Progenitor cell of endocrine pancreas (in vitro differentiated cells): ENCODE data around the gene BRPF3. TPM values are rescaled to one million over a fixed set of nuclear protein-coding genes. Genes with fewer than 3 reads are reported as not detected.

ENCODE experiments used
- DNase-seq: peaks from one replicate; pipeline ENCODE4 v3.0.0; 2021; ENCODE audit warnings: low spot score; ENCODE audit not compliant: unreplicated experiment
- H3K27ac Mint-ChIP-seq: 2 replicates; pipeline ENCODE4 v1.8.0; 2021; ENCODE audit warnings: mild to moderate bottlenecking, moderate library complexity, mixed read lengths
- H3K27me3 Mint-ChIP-seq: 2 replicates; pipeline ENCODE4 v1.8.0; 2021; ENCODE audit warnings: mixed read lengths
- H3K36me3 Mint-ChIP-seq: 2 replicates; pipeline ENCODE4 v1.8.0; 2022; ENCODE audit warnings: mixed read lengths; ENCODE audit not compliant: insufficient read depth
- H3K4me1 Mint-ChIP-seq: 2 replicates; pipeline ENCODE4 v1.8.0; 2021; ENCODE audit warnings: low read depth, mixed read lengths
- H3K4me3 Mint-ChIP-seq: 2 replicates; pipeline ENCODE4 v1.8.0; 2021; ENCODE audit warnings: low read depth, mild to moderate bottlenecking, moderate library complexity, mixed read lengths
- H3K9me3 Mint-ChIP-seq: 2 replicates; pipeline ENCODE4 v1.8.0; 2021; ENCODE audit warnings: low read depth, mixed read lengths
- total RNA-seq: library from RNA; stranded (reverse); gene quantifications from 2 replicates; pipeline ENCODE4 v1.2.1, GENCODE V29; 2021
- TF ChIP-seq, protein P1 (sequence below): fragments of 200-600 bp; sonication (generic); IDR thresholded peaks from one replicate; pipeline ENCODE4 v1.5.0; 2021; ENCODE audit warnings: antibody characterized with exemption, mild to moderate bottlenecking; ENCODE audit not compliant: unreplicated experiment

BRPF3 gene
- total RNA-seq, 1 donor from 2014 or later, result 73.1 TPM

DNA sequence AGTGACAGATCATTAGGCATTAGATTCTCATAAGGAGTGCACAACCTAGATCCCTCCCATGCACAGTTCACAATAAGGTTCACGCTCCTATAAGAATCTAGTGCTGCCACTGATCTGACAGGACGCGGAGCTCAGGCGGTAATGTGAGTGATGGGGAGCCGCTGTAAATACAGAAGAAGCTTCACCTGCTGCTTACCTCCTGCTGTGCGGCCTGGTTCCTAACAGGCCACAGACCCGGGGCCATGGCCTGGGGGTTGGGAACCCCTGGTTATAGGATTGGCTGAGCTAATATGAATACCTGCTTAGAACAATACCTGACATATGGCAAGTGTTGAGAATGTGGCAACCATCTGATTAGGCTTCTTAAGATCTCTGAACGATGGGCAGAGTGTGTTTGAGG is 75.7 kb downstream of the BRPF3 start:
- Mint-ChIP-seq H3K4me1 (peaks cover 9% of the 10 kb centered on the region), H3K4me3 (no peak overlapping the region), H3K36me3 (no peaks in the 10 kb centered on the region), H3K27ac (no peak overlapping the region), H3K27me3 (peaks cover 44% of the 10 kb centered on the region), H3K9me3 (no peaks in the 10 kb centered on the region)
- DNase-seq, result no peak
- TF ChIP-seq, protein P1, sequence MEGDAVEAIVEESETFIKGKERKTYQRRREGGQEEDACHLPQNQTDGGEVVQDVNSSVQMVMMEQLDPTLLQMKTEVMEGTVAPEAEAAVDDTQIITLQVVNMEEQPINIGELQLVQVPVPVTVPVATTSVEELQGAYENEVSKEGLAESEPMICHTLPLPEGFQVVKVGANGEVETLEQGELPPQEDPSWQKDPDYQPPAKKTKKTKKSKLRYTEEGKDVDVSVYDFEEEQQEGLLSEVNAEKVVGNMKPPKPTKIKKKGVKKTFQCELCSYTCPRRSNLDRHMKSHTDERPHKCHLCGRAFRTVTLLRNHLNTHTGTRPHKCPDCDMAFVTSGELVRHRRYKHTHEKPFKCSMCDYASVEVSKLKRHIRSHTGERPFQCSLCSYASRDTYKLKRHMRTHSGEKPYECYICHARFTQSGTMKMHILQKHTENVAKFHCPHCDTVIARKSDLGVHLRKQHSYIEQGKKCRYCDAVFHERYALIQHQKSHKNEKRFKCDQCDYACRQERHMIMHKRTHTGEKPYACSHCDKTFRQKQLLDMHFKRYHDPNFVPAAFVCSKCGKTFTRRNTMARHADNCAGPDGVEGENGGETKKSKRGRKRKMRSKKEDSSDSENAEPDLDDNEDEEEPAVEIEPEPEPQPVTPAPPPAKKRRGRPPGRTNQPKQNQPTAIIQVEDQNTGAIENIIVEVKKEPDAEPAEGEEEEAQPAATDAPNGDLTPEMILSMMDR, result no peak

DNA sequence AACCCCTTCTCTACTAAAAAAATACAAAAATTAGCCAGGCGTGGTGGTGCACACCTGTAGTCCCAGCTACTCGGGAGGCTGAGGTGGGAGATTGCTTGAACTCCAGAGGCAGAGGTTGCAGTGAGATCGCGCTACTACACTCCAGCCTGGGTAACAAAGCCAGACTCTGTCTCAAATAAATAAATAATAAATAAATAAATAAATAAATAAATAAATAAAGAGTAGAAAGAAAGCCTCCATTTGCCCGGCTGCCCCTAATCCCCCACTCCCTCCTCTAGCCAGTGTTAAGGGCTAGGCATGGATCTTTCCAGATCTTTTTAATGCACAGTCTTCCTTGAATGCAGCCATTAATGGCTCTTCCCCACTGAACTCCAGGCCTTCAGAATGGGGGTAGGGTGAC is 76.5 kb downstream of the BRPF3 start:
- H3K9me3 Mint-ChIP-seq, result no peaks in the 10 kb centered on the region
- H3K4me1 Mint-ChIP-seq, result peaks cover 9% of the 10 kb centered on the region
- no peak overlapping the region for H3K4me3 Mint-ChIP-seq
- TF ChIP-seq, protein P1, result no peak
- peaks cover 45% of the 10 kb centered on the region for H3K27me3 Mint-ChIP-seq
- no peak overlapping the region for H3K27ac Mint-ChIP-seq
- DNase-seq, result no peak
- H3K36me3 Mint-ChIP-seq, result no peaks in the 10 kb centered on the region

DNA sequence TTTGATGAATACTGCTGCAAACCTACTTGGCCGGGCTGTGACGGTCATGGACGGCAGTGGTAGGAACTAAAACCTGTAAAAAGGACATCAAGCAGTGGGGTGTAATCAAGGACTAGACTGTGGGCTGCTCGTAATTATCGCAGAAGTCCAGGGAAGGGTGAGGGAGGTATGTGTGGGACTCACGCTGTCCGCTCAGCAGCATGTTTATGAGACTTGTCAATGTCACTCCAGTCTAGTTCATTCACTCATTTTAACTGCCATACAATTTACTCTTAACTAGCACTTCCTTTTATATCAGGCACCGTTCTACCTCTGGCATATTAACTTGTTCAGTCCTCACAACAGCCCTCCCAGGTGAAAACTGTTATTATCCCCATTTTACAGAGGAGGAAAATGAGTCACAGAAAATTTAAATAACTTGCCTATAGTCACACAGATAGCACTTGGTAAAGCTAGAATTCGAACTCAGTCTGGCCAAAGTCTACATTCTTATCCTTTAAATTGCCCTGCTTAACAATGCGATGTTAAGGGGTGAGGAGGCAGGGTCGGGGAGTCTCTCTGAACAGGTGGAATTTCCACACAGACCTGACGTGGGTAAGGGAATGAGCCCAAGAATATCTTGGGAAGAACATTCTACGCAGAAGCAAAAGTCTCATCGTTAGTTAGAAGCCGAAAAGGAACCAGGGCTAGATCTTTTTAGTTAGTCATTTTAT is 77.4 kb downstream of the BRPF3 start:
- no peak overlapping the region for H3K27ac Mint-ChIP-seq
- H3K4me3 Mint-ChIP-seq, result no peak overlapping the region
- peaks cover 50% of the 10 kb centered on the region for H3K27me3 Mint-ChIP-seq
- TF ChIP-seq, protein P1, result no peak
- no peaks in the 10 kb centered on the region for H3K9me3 Mint-ChIP-seq
- no peaks in the 10 kb centered on the region for H3K36me3 Mint-ChIP-seq
- no peak for DNase-seq
- peaks cover 5% of the 10 kb centered on the region for H3K4me1 Mint-ChIP-seq

DNA sequence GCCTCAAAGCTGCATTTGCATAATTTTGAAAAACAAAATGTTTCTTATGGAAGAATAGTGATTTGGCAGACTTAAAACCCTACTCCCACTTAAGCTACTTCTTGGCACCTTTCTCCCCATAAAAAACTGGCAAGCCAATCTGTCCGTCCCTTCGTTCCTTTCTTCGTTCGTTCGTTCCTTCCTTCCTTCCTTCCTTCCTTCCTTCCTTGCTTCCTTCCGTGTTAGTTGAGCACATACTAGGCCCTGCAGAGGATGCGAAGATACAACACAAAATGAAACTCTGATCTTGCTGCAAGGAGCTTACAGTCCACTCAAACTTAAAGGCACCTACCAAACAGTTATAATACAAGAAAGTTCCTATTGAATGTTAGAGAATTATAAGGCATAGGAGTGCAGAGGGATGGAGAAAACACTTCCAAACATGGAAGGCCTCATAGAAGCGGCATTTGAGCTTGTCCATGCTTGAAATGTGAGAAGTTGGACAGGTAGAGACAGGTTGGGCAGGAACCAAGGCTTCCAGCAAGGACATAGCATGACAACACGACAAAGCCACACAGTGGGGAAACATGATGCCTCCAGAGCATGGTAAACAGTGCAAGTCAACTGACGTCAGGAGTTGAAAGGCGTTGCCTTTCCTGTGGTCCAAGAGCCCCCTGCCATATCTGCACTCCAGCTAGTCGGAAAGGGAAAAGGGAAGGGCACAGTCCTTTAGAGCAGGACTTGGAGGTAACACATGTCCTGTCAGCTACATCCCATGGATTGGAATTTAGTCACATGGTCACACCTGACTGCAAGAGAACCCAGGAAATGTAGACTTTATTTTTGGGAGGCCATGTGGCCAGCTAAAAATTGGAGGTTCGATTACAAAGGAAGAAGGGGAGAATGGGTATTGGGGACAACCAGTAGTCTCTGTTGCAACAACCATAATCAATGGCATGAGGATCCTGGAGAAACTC is 80.3 kb downstream of the BRPF3 start:
- Mint-ChIP-seq H3K4me3 (no peak overlapping the region), H3K9me3 (no peaks in the 10 kb centered on the region), H3K27me3 (peaks cover 41% of the 10 kb centered on the region), H3K4me1 (peaks cover 1% of the 10 kb centered on the region), H3K36me3 (no peaks in the 10 kb centered on the region), H3K27ac (no peak overlapping the region)
- DNase-seq, result no peak
- TF ChIP-seq, protein P1, result no peak

DNA sequence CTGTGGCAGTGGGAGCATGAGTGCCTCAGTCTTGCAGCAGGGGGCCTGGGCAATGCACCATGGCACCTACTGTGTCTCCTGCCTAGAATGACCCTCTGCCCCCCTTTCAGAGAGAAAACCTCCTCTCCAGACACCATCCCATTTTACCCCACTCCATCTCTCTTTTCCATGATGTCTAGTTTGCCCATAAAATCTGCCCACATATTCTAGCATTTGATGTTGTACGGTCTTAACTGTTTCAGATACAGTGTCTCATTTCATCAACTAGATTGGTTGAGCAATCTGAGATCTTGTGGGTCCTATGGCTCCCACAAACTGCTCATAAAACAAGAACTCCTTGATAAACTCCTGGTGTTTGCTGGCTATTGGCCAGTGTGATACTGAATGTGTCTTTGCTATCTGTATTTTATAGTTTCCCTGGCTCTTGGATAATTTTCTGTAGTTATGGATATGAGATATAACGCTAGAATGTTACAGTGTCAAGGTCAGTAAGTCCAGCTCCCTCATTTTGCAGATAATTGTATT is 81.5 kb downstream of the BRPF3 start:
- Mint-ChIP-seq H3K4me3 (no peak overlapping the region), H3K9me3 (no peaks in the 10 kb centered on the region), H3K4me1 (no peaks in the 10 kb centered on the region), H3K36me3 (no peaks in the 10 kb centered on the region), H3K27me3 (peaks cover 41% of the 10 kb centered on the region), H3K27ac (no peak overlapping the region)
- TF ChIP-seq, protein P1, result no peak
- DNase-seq, result no peak
